HG03469 (cell line): ENCODE measurements around the gene ADAMTS16.

Experiments
- ATAC-seq: cut with Tn5 transposase; IDR thresholded peaks from one replicate; pipeline ENCODE4 v1.9.1; 2021; ENCODE audit warnings: mild to moderate bottlenecking, moderate library complexity, moderate number of reproducible peaks; ENCODE audit not compliant: unreplicated experiment

The ADAMTS16 gene

DNA sequence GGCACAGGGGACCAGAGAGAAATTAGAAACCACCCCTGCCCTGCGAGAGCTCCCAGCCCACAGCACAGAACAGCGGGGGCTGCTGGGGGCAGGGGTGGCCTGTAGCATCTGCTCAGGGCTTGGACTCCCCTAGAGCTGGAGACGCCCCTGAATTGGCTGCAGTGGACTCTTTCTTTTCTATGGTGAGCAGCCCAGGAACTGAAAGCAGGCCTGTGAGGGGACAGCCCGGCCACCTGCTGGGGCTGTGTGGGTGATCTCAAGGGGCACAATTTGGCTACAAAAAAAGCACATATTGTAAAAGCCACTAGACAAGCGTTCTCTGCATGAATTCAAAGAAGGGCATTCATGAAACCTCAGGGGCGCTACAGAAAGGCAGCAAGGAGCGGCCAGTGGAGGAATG lies 224.8 kb downstream of the ADAMTS16 start:
- no peak for ATAC-seq

DNA sequence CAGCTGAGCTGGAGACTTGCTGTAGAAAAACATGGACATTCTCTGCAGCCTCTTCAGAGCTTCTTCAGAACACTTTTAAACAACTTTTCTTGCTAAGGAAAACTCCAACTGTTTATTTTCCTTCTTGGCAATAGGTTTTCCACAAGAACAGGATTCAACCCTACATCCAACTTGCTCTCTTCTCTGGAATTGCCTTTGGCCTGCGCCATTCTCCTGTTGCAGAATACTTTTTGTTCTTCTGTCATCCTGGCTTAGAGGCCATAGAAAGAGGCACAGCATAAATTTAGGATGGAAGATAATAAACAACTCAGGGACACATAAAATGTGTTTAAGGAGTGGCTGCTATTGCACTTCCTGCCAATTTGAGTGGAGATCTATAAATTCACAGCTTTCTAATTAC lies 227.6 kb downstream of the ADAMTS16 start:
- no peak for ATAC-seq

DNA sequence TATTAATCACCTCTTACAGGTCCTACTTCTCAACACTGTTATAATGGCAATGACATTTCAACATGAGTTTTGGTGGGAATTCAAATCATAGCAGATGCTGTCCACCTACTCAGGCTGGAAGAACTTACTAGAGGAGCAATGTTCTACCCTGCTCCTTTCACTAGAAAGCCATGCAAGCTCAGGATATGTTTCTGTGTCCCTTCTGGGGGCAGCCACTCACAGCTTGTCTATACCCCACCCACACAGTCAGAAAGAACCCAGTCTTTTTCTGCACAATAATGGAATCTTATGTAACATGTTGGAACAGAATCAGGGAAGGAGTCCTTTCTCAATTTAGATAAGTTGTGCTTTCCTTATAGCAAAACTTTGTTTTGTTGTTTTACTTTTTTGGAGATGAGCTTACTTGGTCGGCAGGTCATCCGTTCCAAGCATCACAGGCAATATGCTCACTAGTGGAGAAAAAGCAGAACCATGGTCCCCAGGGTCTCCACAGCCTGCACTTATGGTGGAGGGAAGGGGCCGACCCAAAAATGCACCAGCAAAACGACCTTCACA lies 229.0 kb downstream of the ADAMTS16 start:
- ATAC-seq: no peak
